OCI-LY3 (cell line): ENCODE data around the gene ZNF175.

Experiments used
- CTCF ChIP-seq: fragments of 200-600, 300-600 bp; sonication (generic); IDR thresholded peaks from 2 replicates; pipeline ENCODE4 v1.5.1; 2014; ENCODE audit warnings: antibody characterized with exemption, low read length, low read depth
- EZH2phosphoT487 ChIP-seq: fragments of 200-600 bp; shearing (Covaris generic); IDR thresholded peaks from 2 replicates; pipeline ENCODE4 v1.6.1; 2018; ENCODE audit warnings: antibody characterized with exemption, mixed run types, low read depth

- TF ChIP-seq CTCF (no peak), EZH2phosphoT487 (no peak)
Measured at GRCh38 chr19:51539821-51540366, 31.2 kb upstream of the ZNF175 start.
